Activated CD4-positive, alpha-beta memory T cell treated with anti-CD3 and anti-CD28 coated beads for 36 hours (primary cell): ENCODE data around the gene NHP2. TPM values are rescaled to one million over a fixed set of nuclear protein-coding genes. Genes with fewer than 3 reads are reported as not detected.
"Not testable (repeated sequence)": the region's sequence is repeated elsewhere in the genome, so short reads cannot be mapped to it uniquely, and the experiment has no call there.

Experiments used
- CTCF ChIA-PET: fragments of 350-600 bp; sonication (Branson Sonifier 250); formaldehyde crosslinking; loops from one replicate; lab custom pipeline; 2021; ENCODE audit warnings: antibody characterized with exemption, inconsistent platforms; lab: Charles Lee
- POLR2A ChIA-PET: fragments of 350-600 bp; sonication (Branson Sonifier 250); formaldehyde crosslinking; loops from one replicate; lab custom pipeline; 2021; ENCODE audit warnings: antibody characterized with exemption; lab: Charles Lee
- DNase-seq: peaks from one replicate; pipeline ENCODE4 v3.0.0-alpha.2; 2020
- H3K27ac Mint-ChIP-seq: one replicate; pipeline ENCODE4 v1.8.0; 2021; ENCODE audit warnings: mixed read lengths
- H3K27me3 Mint-ChIP-seq: one replicate; pipeline ENCODE4 v1.8.0; 2021; ENCODE audit warnings: mixed read lengths
- H3K36me3 Mint-ChIP-seq: one replicate; pipeline ENCODE4 v1.8.0; 2021; ENCODE audit warnings: mixed read lengths
- H3K4me1 Mint-ChIP-seq: one replicate; pipeline ENCODE4 v1.8.0; 2021; ENCODE audit warnings: low read depth, mixed read lengths
- H3K4me3 Mint-ChIP-seq: one replicate; pipeline ENCODE4 v1.8.0; 2021; ENCODE audit warnings: mild to moderate bottlenecking, mixed read lengths
- H3K9me3 Mint-ChIP-seq: one replicate; pipeline ENCODE4 v1.8.0; 2021; ENCODE audit warnings: mixed read lengths
- intact Hi-C: fragments of 100-400 bp; cut with micrococcal nuclease; formaldehyde crosslinking; loops from one replicate; pipeline ENCODE4 v1.15.1; 2023
- total RNA-seq, 2 experiments: library from RNA; stranded (reverse); gene quantifications; one replicate each; pipeline ENCODE4 v1.2.3, GENCODE V29; 2021

NHP2 gene
- total RNA-seq, 2 experiments from 2014 or later: 231 to 246 TPM

DNA sequence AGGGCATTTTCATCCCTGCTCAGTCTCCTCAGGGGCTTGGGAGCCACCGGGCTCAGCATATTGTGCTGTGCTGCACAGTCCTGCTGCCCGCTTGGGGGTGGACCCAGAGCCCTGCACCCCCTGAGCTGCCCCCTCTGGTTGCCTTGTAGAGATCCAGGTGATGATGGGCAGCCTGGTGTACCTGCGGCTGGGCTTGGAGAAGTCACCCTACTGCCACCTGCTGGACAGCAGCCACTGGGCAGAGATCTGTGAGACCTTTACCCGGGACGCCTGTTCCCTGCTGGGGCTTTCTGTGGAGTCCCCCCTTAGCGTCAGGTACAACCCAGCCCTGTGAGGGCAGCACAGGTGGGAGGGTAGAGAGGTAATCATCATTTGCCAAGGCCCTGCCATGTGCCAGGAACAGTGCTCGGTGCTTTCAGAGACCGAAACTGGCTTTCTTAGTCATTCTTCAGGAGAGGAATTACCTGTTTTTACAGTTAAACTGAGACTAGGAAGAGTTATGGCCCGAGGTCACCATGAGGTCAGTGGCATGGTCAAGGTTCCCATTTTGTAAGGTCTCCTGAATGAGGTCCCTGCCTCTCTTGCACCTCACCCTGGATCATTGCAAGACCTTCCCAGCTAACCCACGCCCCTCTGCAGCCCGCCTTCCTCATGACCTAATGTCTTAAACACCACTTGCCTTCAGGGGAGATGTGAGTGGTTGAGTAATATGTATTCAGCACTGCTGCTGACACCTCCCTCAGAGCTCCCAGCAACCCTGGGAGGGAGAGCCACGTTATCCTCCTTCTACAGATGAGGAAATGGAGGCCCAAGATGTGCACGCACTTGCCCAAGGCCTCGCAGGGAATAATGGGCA lies 7.5 kb downstream of the NHP2 start:
- no peak overlapping the region for H3K4me3 Mint-ChIP-seq
- intact Hi-C loops: loop anchor here (1.0 kb wide), 3 partner anchors 18 to 70 kb away; no protein-coding TSS in a partner anchor
- H3K27me3 Mint-ChIP-seq: no peaks in the 10 kb centered on the region
- no peaks in the 10 kb centered on the region for H3K9me3 Mint-ChIP-seq
- peak overlapping the region; percentile 56 for H3K27ac Mint-ChIP-seq
- ChIA-PET CTCF (interaction anchor here (1.0 to 8.8 kb wide), 5 partner anchors 10 to 70 kb away, joined by 4 to 117 read pairs (median 6); no protein-coding TSS in a partner anchor), POLR2A (interaction anchor here (0.6 kb wide), 1 partner anchor 28 kb away, joined by 4 read pairs; no protein-coding TSS in a partner anchor)
- H3K4me1 Mint-ChIP-seq: peaks cover 42% of the 10 kb centered on the region
- H3K36me3 Mint-ChIP-seq: peaks cover 67% of the 10 kb centered on the region
- peak; percentile 80 for DNase-seq

DNA sequence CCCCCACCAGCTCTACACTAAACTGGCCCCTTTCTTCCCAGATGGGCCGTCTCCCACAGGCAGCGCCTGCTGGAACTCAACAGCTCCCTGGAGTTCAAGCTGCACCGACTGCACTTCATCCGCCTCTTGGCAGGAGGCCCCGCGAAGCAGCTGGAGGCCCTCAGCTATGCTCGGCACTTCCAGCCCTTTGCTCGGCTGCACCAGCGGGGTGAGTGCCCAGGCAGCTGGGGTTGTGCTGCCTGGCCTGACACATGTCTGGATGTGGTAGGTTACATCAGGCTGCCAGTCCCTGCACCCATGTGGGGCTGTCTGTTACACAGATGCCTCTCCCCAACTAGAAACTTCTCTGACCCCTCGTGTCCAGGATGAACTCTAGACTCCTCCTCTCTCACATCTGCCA lies 9.8 kb downstream of the NHP2 start:
- Mint-ChIP-seq H3K27me3 (no peaks in the 10 kb centered on the region), H3K4me3 (no peak overlapping the region), H3K4me1 (peaks cover 20% of the 10 kb centered on the region), H3K27ac (no peak overlapping the region), H3K9me3 (no peaks in the 10 kb centered on the region), H3K36me3 (peaks cover 59% of the 10 kb centered on the region)
- ChIA-PET POLR2A (no interaction called here), CTCF (interaction anchor here (1.0 to 8.8 kb wide), 4 partner anchors 11 to 68 kb away, joined by 3 to 117 read pairs (median 4); no protein-coding TSS in a partner anchor)
- no peak for DNase-seq
- intact Hi-C loops: no loop called here

GRCh38 chr5:178143246-178143645 lies 10.4 kb downstream of the NHP2 start:
- POLR2A ChIA-PET: no interaction called here
- Mint-ChIP-seq H3K9me3 (no peaks in the 10 kb centered on the region), H3K36me3 (peaks cover 56% of the 10 kb centered on the region)

DNA sequence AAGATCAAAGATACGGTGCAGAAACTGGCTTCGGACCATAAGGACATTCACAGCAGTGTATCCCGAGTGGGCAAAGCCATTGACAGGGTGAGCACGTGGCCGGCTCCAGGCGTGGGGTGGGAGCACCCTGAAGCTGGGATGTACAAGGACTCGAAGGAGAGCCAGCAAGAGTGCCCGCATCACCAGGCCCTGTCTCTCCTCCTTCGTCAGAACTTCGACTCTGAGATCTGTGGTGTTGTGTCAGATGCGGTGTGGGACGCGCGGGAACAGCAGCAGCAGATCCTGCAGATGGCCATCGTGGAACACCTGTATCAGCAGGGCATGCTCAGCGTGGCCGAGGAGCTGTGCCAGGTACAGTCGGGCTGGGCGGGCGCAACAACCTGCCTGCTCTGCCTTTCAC lies 11.0 kb downstream of the NHP2 start:
- peaks cover 56% of the 10 kb centered on the region for H3K36me3 Mint-ChIP-seq
- POLR2A ChIA-PET: no interaction called here
- intact Hi-C loops: no loop called here

More at GRCh38 chr5:178143246-178143645, 10.4 kb downstream of the NHP2 start:
- CTCF ChIA-PET: interaction anchor here (0.6 to 8.8 kb wide), 3 partner anchors 23 to 68 kb away, joined by 4 to 117 read pairs (median 5); no protein-coding TSS in a partner anchor
- H3K27me3 Mint-ChIP-seq: no peaks in the 10 kb centered on the region
- H3K4me1 Mint-ChIP-seq: peaks cover 17% of the 10 kb centered on the region
- H3K4me3 Mint-ChIP-seq: no peak overlapping the region
- DNase-seq: no peak
- intact Hi-C loops: no loop called here
- H3K27ac Mint-ChIP-seq: no peak overlapping the region

GRCh38 chr5:178141550-178141949 lies 12.1 kb downstream of the NHP2 start:
- Mint-ChIP-seq H3K4me1 (peaks cover 11% of the 10 kb centered on the region), H3K27ac (no peak overlapping the region), H3K36me3 (peaks cover 48% of the 10 kb centered on the region), H3K4me3 (no peak overlapping the region), H3K9me3 (no peaks in the 10 kb centered on the region), H3K27me3 (no peaks in the 10 kb centered on the region)
- POLR2A ChIA-PET: no interaction called here
- intact Hi-C loops: no loop called here
- DNase-seq: no peak
- CTCF ChIA-PET: interaction anchor here (0.8 to 8.8 kb wide), 4 partner anchors 8 to 66 kb away, joined by 4 to 117 read pairs (median 4); no protein-coding TSS in a partner anchor

More for the DNA sequence above, 11.0 kb downstream of the NHP2 start:
- H3K4me1 Mint-ChIP-seq: peaks cover 15% of the 10 kb centered on the region
- CTCF ChIA-PET: interaction anchor here (0.6 to 8.8 kb wide), 3 partner anchors 22 to 67 kb away, joined by 4 to 117 read pairs (median 5); no protein-coding TSS in a partner anchor
- H3K4me3 Mint-ChIP-seq: no peak overlapping the region
- H3K27me3 Mint-ChIP-seq: no peaks in the 10 kb centered on the region
- DNase-seq: no peak
- no peaks in the 10 kb centered on the region for H3K9me3 Mint-ChIP-seq
- H3K27ac Mint-ChIP-seq: no peak overlapping the region

- intact Hi-C loops: no loop called here
- Mint-ChIP-seq H3K27me3 (no peaks in the 10 kb centered on the region), H3K36me3 (peaks cover 34% of the 10 kb centered on the region), H3K4me3 (no peak overlapping the region), H3K27ac (no peak overlapping the region), H3K9me3 (no peaks in the 10 kb centered on the region), H3K4me1 (peaks cover 12% of the 10 kb centered on the region)
- POLR2A ChIA-PET: interaction anchor here (1.5 kb wide), 1 partner anchor 11 kb away, joined by 4 read pairs; no protein-coding TSS in a partner anchor
- no peak for DNase-seq
- CTCF ChIA-PET: interaction anchor here (2.3 to 4.5 kb wide), 3 partner anchors 11 to 63 kb away, joined by 9 to 26 read pairs (median 13); no protein-coding TSS in a partner anchor
Measured at GRCh38 chr5:178137991-178138390, 15.7 kb downstream of the NHP2 start.

GRCh38 chr5:178136990-178137389 lies 16.7 kb downstream of the NHP2 start:
- Mint-ChIP-seq H3K4me3 (no peak overlapping the region), H3K27me3 (no peaks in the 10 kb centered on the region), H3K36me3 (peaks cover 32% of the 10 kb centered on the region), H3K4me1 (peaks cover 16% of the 10 kb centered on the region), H3K27ac (no peak overlapping the region), H3K9me3 (no peaks in the 10 kb centered on the region)
- intact Hi-C loops: no loop called here
- POLR2A ChIA-PET: interaction anchor here (1.5 kb wide), 1 partner anchor 12 kb away, joined by 4 read pairs; no protein-coding TSS in a partner anchor
- DNase-seq: no peak
- CTCF ChIA-PET: interaction anchor here (2.3 to 4.5 kb wide), 3 partner anchors 12 to 62 kb away, joined by 9 to 26 read pairs (median 13); no protein-coding TSS in a partner anchor

DNA sequence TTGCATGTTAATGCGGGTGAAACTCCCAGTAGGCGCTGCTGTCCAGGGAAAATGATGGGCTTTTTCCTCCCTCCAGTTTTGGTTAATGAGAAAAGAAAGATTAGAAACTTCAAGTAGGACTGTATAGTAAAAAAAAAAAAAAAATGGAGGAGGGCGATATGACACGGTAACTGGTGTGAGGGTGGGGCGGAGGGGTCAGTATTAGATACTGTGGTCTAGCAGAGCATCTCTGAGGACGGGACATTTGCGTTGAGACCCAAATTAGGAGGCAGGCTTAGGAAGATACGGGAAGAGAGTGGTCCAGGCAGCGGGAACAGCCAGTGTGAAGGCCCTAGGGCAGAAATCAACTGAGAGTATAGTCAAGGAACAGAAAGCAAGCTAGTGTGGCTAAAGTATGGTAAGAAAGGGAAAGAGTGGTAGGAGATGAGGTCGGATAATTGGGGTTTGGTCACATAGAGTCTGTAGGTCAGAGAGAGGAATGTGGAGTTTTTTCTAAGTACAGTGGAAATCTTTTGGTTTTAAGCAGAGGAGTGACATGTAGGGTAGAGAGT lies 22.2 kb downstream of the NHP2 start:
- peaks cover 11% of the 10 kb centered on the region for H3K36me3 Mint-ChIP-seq

GRCh38 chr5:178130576-178131445 lies 22.9 kb downstream of the NHP2 start, which contains the start of gene RMND5B:
Gene RMND5B, plus strand, starts transcription at chr5:178131014. Its CDS starts 7,106 bp downstream, at chr5:178138120.
- peak within 1 kb of the TSS; percentile 82 for H3K4me3 Mint-ChIP-seq
- peak; percentile 89 for DNase-seq
- H3K27ac Mint-ChIP-seq: peak within 1 kb of the TSS; percentile 81
- ChIA-PET CTCF (interaction anchor here (1.5 to 2.2 kb wide), 2 partner anchors 10 to 55 kb away, joined by 8 to 12 read pairs; no protein-coding TSS in a partner anchor), POLR2A (interaction anchor here (0.7 to 2.9 kb wide), 6 partner anchors 10 to 73 kb away, joined by 3 to 12 read pairs (median 4); partner anchors contain the start of genes HNRNPAB, N4BP3 and NHP2)
- peaks cover 11% of the 10 kb centered on the region for H3K36me3 Mint-ChIP-seq
- no peaks in the 10 kb centered on the region for H3K27me3 Mint-ChIP-seq
- H3K4me1 Mint-ChIP-seq: peaks cover 21% of the 10 kb centered on the region
- intact Hi-C loops: loop anchor here (1.0 to 2.0 kb wide), 3 partner anchors 10 to 22 kb away; partner anchors contain the start of gene NHP2
- no peaks in the 10 kb centered on the region for H3K9me3 Mint-ChIP-seq

More for the DNA sequence above, 22.2 kb downstream of the NHP2 start:
- intact Hi-C loops: loop anchor here (2.0 kb wide), 2 partner anchors 15 to 21 kb away; partner anchors contain the start of gene NHP2
- Mint-ChIP-seq H3K4me1 (peaks cover 21% of the 10 kb centered on the region), H3K27me3 (no peaks in the 10 kb centered on the region), H3K4me3 (peak overlapping the region; percentile 82), H3K9me3 (no peaks in the 10 kb centered on the region), H3K27ac (peak overlapping the region; percentile 78)
- no peak for DNase-seq
- POLR2A ChIA-PET: interaction anchor here (0.7 to 2.9 kb wide), 6 partner anchors 11 to 73 kb away, joined by 3 to 12 read pairs (median 4); partner anchors contain the start of genes HNRNPAB, N4BP3 and NHP2
- CTCF ChIA-PET: interaction anchor here (1.5 to 2.2 kb wide), 2 partner anchors 11 to 56 kb away, joined by 8 to 12 read pairs; no protein-coding TSS in a partner anchor

DNA sequence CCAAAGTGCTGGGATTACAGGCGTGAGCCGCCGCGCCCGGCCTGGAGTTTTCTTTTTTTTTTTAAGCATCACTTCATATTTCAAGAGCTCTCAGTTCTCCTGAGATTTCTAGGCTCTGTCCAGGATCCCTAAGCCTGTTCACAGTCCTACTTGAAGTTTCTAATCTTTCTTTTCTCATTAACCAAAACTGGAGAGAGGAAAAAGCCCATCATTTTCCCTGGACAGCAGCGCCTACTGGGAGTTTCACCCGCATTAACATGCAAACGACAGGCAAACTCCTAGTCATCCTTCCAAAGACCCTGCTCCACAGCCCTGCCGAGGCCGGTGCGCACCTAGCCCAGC lies 23.5 kb downstream of the NHP2 start:
- ChIA-PET CTCF (interaction anchor here (1.2 to 1.3 kb wide), 2 partner anchors 9 to 54 kb away, joined by 3 to 15 read pairs; no protein-coding TSS in a partner anchor), POLR2A (interaction anchor here (1.6 to 2.9 kb wide), 2 partner anchors 10 to 23 kb away, joined by 8 to 12 read pairs; partner anchors contain the start of gene NHP2)
- H3K27me3 Mint-ChIP-seq, DNase-seq, H3K9me3 Mint-ChIP-seq: not testable (repeated sequence)
- Mint-ChIP-seq H3K27ac (peak overlapping the region; percentile 81), H3K36me3 (peaks cover 11% of the 10 kb centered on the region), H3K4me1 (peaks cover 18% of the 10 kb centered on the region), H3K4me3 (peak overlapping the region; percentile 72)
- intact Hi-C loops: loop anchor here (1.0 to 2.0 kb wide), 3 partner anchors 9 to 23 kb away; partner anchors contain the start of gene NHP2
